CD14-positive monocyte (primary cell): Measurements from ENCODE around the gene DNAH14. TPM values are rescaled to one million over a fixed set of nuclear protein-coding genes. Genes with fewer than 3 reads are reported as not detected.

Source experiments
- DNase-seq, 3 donors: peaks; one replicate each; pipeline ENCODE4 v3.0.0-alpha.2; 2011 to 2022
- H2AFZ ChIP-seq: 2 replicates; pipeline ENCODE4 v1.6.0; 2012; ENCODE audit warnings: mild to moderate bottlenecking, low read depth, low read length, inconsistent platforms; ENCODE audit not compliant: insufficient read depth, poor library complexity, severe bottlenecking
- H3K27ac ChIP-seq, 2 donors: 1 replicate in 1 of 2; 2 replicates in 1 of 2; pipeline ENCODE4 v1.5.1; 2012 to 2013; ENCODE audit warnings: low read length in 2 of 2, control low read depth in 1 of 2, inconsistent platforms in 1 of 2, low read depth in 1 of 2, mild to moderate bottlenecking in 1 of 2
- H3K27me3 ChIP-seq, 2 donors: one replicate each; pipeline versions ENCODE4 v1.6.0 to v1.6.1; 2011 to 2013; ENCODE audit warnings: low read length in 2 of 2; ENCODE audit not compliant: control insufficient read depth in 2 of 2, insufficient read depth in 2 of 2
- H3K36me3 ChIP-seq, 2 donors: replicated peaks in 1 of 2; 1 replicate in 1 of 2; 2 replicates in 1 of 2; pipeline versions ENCODE4 v1.5.1 to v1.6.1; 2012 to 2013; ENCODE audit warnings: low read length in 2 of 2, control low read depth in 1 of 2, inconsistent platforms in 1 of 2, mild to moderate bottlenecking in 1 of 2; ENCODE audit not compliant: insufficient read depth in 2 of 2, control insufficient read depth in 1 of 2
- H3K4me1 ChIP-seq, 2 donors: 1 replicate in 1 of 2; 2 replicates in 1 of 2; pipeline versions ENCODE4 v1.5.1 to v1.6.1; 2012 to 2013; ENCODE audit warnings: low read length in 2 of 2, control low read depth in 1 of 2, inconsistent platforms in 1 of 2, mild to moderate bottlenecking in 1 of 2, moderate library complexity in 1 of 2; ENCODE audit not compliant: insufficient read depth in 2 of 2, control insufficient read depth in 1 of 2
- H3K4me2 ChIP-seq: replicated peaks from 2 replicates; pipeline ENCODE3; 2012; ENCODE audit warnings: low read length, moderate library complexity, mild to moderate bottlenecking; ENCODE audit not compliant: poor library complexity, severe bottlenecking; ENCODE audit errors: extremely low read depth
- H3K4me3 ChIP-seq, 3 experiments: fragments of 200-600 bp in 1 of 3; sonication (generic) in 1 of 3; replicated peaks in 1 of 3; 1 replicate in 2 of 3; 2 replicates in 1 of 3; pipeline ENCODE4 v1.5.1; 2011 to 2013; ENCODE audit warnings: low read length in 3 of 3, mild to moderate bottlenecking in 3 of 3, control low read depth in 2 of 3, low read depth in 2 of 3, inconsistent platforms in 1 of 3, moderate library complexity in 1 of 3
- H3K79me2 ChIP-seq: 2 replicates; pipeline ENCODE4 v1.6.0; 2012; ENCODE audit warnings: mild to moderate bottlenecking, control low read depth, inconsistent platforms, low read length, moderate library complexity; ENCODE audit not compliant: insufficient read depth
- H3K9ac ChIP-seq: 2 replicates; pipeline ENCODE4 v1.6.0; 2017; ENCODE audit warnings: low read length, mild to moderate bottlenecking; ENCODE audit not compliant: insufficient read depth, poor library complexity, severe bottlenecking
- H3K9me3 ChIP-seq, 2 donors: replicated peaks in 1 of 2; 1 replicate in 1 of 2; 2 replicates in 1 of 2; pipeline versions ENCODE4 v1.5.1 to v1.6.1; 2012 to 2013; ENCODE audit warnings: low read length in 2 of 2, control low read depth in 1 of 2; ENCODE audit not compliant: control insufficient read depth in 1 of 2, insufficient read depth in 1 of 2
- H4K20me1 ChIP-seq: 2 replicates; pipeline ENCODE4 v1.6.0; 2012; ENCODE audit warnings: mild to moderate bottlenecking, low read length, control low read depth, moderate library complexity; ENCODE audit not compliant: insufficient read depth
- H3K27ac Mint-ChIP-seq, 7 donors: one replicate each; pipeline ENCODE4 v1.8.0; 2020; ENCODE audit warnings: mild to moderate bottlenecking in 7 of 7, mixed read lengths in 7 of 7, moderate library complexity in 6 of 7, inconsistent platforms in 2 of 7
- H3K27me3 Mint-ChIP-seq, 3 donors: one replicate each; pipeline ENCODE4 v1.8.0; 2021 to 2022; ENCODE audit warnings: low read depth in 3 of 3, mild to moderate bottlenecking in 3 of 3, mixed read lengths in 3 of 3, moderate library complexity in 3 of 3, inconsistent platforms in 1 of 3
- H3K36me3 Mint-ChIP-seq, 2 donors: one replicate each; pipeline ENCODE4 v1.8.0; 2020; ENCODE audit warnings: mixed read lengths in 2 of 2, inconsistent platforms in 1 of 2, mild to moderate bottlenecking in 1 of 2
- H3K4me1 Mint-ChIP-seq: one replicate; pipeline ENCODE4 v1.8.0; 2020; ENCODE audit warnings: mild to moderate bottlenecking, mixed read lengths
- H3K4me3 Mint-ChIP-seq, 2 donors: one replicate each; pipeline ENCODE4 v1.8.0; 2020; ENCODE audit warnings: mild to moderate bottlenecking in 2 of 2, mixed read lengths in 2 of 2, moderate library complexity in 1 of 2
- H3K9me3 Mint-ChIP-seq, 7 donors: one replicate each; pipeline ENCODE4 v1.8.0; 2020 to 2022; ENCODE audit warnings: mixed read lengths in 7 of 7, mild to moderate bottlenecking in 6 of 7, moderate library complexity in 6 of 7, inconsistent platforms in 2 of 7
- CTCF ChIP-seq: fragments of 200-600 bp; IDR thresholded peaks from one replicate; pipeline ENCODE4 v1.8.0; 2022; ENCODE audit warnings: antibody characterized with exemption, mild to moderate bottlenecking
- WGBS: methylation state at CpG from one replicate; pipeline ENCODE4 v1.1.5; 2013; ENCODE audit warnings: missing lambda C conversion rate; ENCODE audit not compliant: insufficient coverage; 5-methylcytosine and 5-hydroxymethylcytosine counted together
- intact Hi-C, 2 donors: fragments of 100-400 bp; cut with micrococcal nuclease; formaldehyde crosslinking; loops; one replicate each; pipeline versions ENCODE4 v1.15.0 to v1.15.1; 2023
- polyA plus RNA-seq, 3 donors: library from polyadenylated mRNA; depleted of rRNA in 1 of 3; unstranded in 2 of 3; stranded (reverse) in 1 of 3; fragments of 300-500 nt in 2 of 3; fragments of >200 nt in 1 of 3; fragmentation: Illumina TruSeq in 2 of 3; gene quantifications; 1 replicate in 2 of 3; 2 replicates in 1 of 3; pipeline ENCODE4 v1.2.3, GENCODE V29; 2012 to 2021

DNAH14 gene
- polyA plus RNA-seq, 3 donors, result 0.83 TPM; not detected in 2

GRCh38 chr1:225349826-225350225, 420.4 kb downstream of the DNAH14 start:
- no peaks in the 10 kb centered on the region for H3K27me3 Mint-ChIP-seq
- Histone ChIP-seq H3K36me3 (no peaks in the 10 kb centered on the region), H3K9me3 (no peaks in the 10 kb centered on the region), H3K9ac (no peak overlapping the region), H3K79me2 (no peaks in the 10 kb centered on the region), H3K27me3 (no peaks in the 10 kb centered on the region), H3K27ac (no peak overlapping the region), H3K4me1 (peaks cover 0 to 5% of the 10 kb centered on the region in 2 donors), H3K4me3 (no peak overlapping the region), H2AFZ (no peak overlapping the region), H4K20me1 (no peaks in the 10 kb centered on the region), H3K4me2 (no peak overlapping the region)
- no CpG with 5 or more reads among the region's 2 CpGs for WGBS
- H3K4me3 Mint-ChIP-seq, result no peak overlapping the region
- no peak for TF ChIP-seq CTCF
- H3K27ac Mint-ChIP-seq, result no peak overlapping the region
- no peaks in the 10 kb centered on the region for H3K36me3 Mint-ChIP-seq
- DNase-seq, result no peak
- peaks cover 8% of the 10 kb centered on the region for H3K4me1 Mint-ChIP-seq
- peaks cover 0 to 5% (median 0%) of the 10 kb centered on the region in 7 donors for H3K9me3 Mint-ChIP-seq
- intact Hi-C loops, result no loop called here

GRCh38 chr1:225350872-225351271, 421.4 kb downstream of the DNAH14 start:
- no peak for DNase-seq
- no peak overlapping the region for H3K27ac Mint-ChIP-seq

More at GRCh38 chr1:225350872-225351271, 421.4 kb downstream of the DNAH14 start:
- no peak overlapping the region for H2AFZ ChIP-seq
- TF ChIP-seq CTCF, result no peak
- Mint-ChIP-seq H3K36me3 (no peaks in the 10 kb centered on the region), H3K4me3 (no peak overlapping the region), H3K4me1 (peaks cover 9% of the 10 kb centered on the region), H3K9me3 (peaks cover 0 to 5% (median 2%) of the 10 kb centered on the region in 7 donors), H3K27me3 (no peaks in the 10 kb centered on the region)
- no peak overlapping the region for H3K4me3 ChIP-seq
- no peaks in the 10 kb centered on the region for H3K27me3 ChIP-seq
- no peak overlapping the region for H3K27ac ChIP-seq
- H3K9me3 ChIP-seq, result no peaks in the 10 kb centered on the region
- no peaks in the 10 kb centered on the region for H3K36me3 ChIP-seq
- intact Hi-C loops, result no loop called here
- no peak overlapping the region for H3K4me2 ChIP-seq
- peaks cover 0 to 5% of the 10 kb centered on the region in 2 donors for H3K4me1 ChIP-seq
- no peak overlapping the region for H3K9ac ChIP-seq
- H4K20me1 ChIP-seq, result no peaks in the 10 kb centered on the region
- H3K79me2 ChIP-seq, result no peaks in the 10 kb centered on the region
